Stimulated activated CD4-positive, alpha-beta T cell treated with anti-CD3 and anti-CD28 coated beads, Interleukin-12 subunit alpha, Interleukin-12 subunit beta, amount 100 ng/mL, for 24 hours (primary cell): ENCODE data around the gene UNC119.

Experiments
- DNase-seq, 2 experiments: peaks; one replicate each; pipeline ENCODE4 v3.0.0-alpha.2; 2020; ENCODE audit warnings: low read depth in 2 of 2

UNC119 gene

GRCh38 chr17:28499364-28499664 is 53.1 kb downstream of the UNC119 start:
- DNase-seq, result no peak

DNA sequence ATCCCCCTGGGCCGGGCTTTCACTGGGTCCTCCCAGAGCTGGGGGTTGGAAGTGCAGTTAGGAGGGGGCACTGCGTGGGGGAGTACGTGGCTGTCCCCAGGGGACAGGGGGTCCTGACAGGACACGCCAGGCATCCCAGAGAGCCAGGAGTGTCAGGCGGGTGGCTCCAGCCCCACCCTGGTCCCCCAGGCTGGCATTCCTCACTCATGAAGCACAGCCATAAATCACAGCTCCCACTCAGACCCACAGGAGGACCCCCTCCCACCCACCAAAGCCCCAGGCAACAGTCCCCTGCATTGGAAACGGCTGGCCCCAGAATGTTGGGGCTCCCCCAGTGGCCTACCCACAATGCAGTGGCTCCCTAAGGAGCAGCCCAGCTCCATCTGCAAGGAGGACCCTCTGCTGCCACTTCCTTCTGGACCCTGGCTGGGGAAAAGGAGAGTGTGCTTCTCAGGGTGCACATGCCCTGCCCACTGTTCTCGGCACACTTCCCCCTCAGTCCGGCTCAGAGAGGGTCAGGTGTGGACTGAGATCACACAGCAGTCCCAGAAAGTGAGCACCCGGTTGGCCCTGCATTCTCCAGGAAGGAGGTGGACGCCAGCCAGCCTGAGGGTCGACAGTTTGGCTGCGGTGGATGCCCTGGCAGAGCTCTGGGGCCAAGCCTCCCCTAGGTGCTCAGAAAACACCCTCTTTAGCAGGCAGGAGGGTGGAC is 53.6 kb downstream of the UNC119 start:
- DNase-seq, result no peak

- no peak for DNase-seq
Observed at GRCh38 chr17:28497931-28498330, 54.5 kb downstream of the UNC119 start.
